Measurements from ENCODE around the gene APOBEC2. TPM values are rescaled to one million over a fixed set of nuclear protein-coding genes. Genes with fewer than 3 reads are reported as not detected.
A peak's percentile ranks its signal among the peaks of the same experiment; 100 is the strongest.

APOBEC2 gene
- total RNA-seq, 2 experiments from 2014 or later = not detected

DNA sequence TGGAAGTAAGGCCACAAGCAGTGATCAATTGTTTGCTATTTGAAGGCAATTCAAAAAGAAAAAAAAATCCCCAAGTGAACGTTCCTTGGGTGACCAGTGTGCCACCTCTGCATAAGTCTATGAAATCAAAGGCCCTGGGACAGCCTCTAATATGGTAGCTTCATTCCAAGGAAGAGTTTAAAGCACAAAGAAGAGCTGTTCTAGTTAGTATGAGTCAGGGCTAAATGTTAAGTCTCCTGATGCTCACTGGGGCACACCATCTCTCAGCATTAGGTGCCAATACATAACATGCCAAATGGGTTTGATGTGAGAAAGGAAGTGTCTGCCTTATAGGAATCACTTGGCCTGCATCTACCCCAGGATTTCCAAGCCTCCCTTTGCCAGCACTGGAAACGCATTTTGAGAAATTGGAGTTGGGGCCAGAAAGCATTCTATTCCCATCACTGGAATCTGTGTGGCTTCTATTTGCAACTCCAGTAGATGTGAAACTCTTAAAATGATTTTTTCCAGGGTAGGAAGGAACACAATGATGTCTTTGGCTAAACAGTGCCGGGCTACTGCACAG is 27.0 kb upstream of the APOBEC2 start:
- CTCF ChIA-PET = interaction anchor here (1.4 to 7.8 kb wide), 6 partner anchors 8 to 1161 kb away, joined by 3 to 82 read pairs (median 22); partner anchors contain the start of genes APOBEC2 and UNC5CL
- Mint-ChIP-seq H3K4me3 (no peak overlapping the region), H3K27ac (no peak overlapping the region), H3K9me3 (ENCODE audit: low read depth) (no peaks in the 10 kb centered on the region), H3K4me1 (peaks cover 19% of the 10 kb centered on the region), H3K27me3 (no peaks in the 10 kb centered on the region), H3K36me3 (no peaks in the 10 kb centered on the region)
- no peak for ATAC-seq
- no peak for DNase-seq

DNA sequence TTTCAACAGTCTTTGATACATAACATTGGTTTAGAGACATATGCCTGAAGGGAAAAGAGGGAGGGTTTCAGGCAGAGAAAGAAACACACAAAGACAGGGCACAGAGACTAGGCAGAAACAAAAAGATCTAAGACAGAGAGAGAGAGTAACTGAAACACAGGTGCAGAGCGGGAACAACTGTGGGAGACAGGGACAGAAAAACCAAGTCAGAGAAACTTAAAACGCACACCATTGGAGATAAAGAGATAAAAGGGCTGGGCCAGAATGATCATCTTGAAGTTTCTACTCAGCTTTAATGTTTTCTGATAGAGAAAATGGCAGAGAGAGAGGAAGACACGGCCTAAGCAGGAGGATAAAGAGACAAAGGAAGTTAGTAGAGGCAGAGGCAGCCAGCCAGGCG is 25.8 kb upstream of the APOBEC2 start:
- ATAC-seq (no peak), DNase-seq (no peak)
- Mint-ChIP-seq H3K27ac (peak overlapping the region; percentile 78), H3K36me3 (no peaks in the 10 kb centered on the region), H3K4me3 (peak overlapping the region; percentile 75), H3K9me3 (ENCODE audit: low read depth) (no peaks in the 10 kb centered on the region), H3K4me1 (peaks cover 19% of the 10 kb centered on the region), H3K27me3 (no peaks in the 10 kb centered on the region)
- CTCF ChIA-PET = interaction anchor here (0.6 to 7.8 kb wide), 24 partner anchors 9 to 1162 kb away, joined by 3 to 82 read pairs (median 8); partner anchors contain the start of genes APOBEC2, NFYA, OARD1 and UNC5CL

DNA sequence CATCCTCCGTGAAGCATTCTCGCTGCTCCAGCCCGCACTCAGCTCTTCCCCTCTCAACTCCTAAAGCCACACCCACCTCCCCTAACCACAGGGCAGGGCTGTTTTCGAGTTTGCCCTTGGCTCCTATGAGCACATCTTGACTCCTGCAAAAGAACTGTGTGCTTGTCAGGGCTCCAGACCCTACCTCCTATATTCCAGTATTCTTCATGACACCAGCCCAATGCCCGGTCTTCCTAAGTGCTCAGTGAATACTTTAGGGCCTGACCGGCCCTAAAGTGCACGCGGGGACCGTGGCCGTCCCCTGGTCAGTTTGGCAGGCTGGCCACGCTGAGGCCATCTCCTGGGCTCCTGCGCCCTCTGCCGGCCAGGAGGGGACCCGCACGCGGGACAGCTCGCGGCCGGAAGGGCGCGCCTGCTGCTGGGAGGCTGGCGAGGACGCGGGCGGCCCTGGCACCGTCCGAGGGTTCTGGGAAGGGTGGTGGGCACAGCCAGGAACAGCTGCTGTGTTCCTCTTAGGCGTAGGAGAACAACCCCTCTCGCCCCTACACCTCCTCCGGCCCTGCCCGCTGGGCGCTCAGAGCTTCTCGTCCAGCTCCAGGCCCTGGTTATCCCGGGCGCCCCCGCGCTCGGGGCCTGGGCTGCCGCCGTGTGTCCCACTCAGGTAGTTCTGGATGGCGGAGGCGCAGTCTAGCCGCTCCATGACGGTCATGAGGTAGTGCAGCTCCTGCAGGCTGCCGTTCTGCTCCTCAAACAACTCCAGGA is 25.0 kb upstream of the APOBEC2 start:
- Mint-ChIP-seq H3K36me3 (no peaks in the 10 kb centered on the region), H3K9me3 (ENCODE audit: low read depth) (no peaks in the 10 kb centered on the region), H3K4me3 (peak overlapping the region; percentile 75), H3K27ac (peak overlapping the region; percentile 78), H3K27me3 (no peaks in the 10 kb centered on the region), H3K4me1 (peaks cover 19% of the 10 kb centered on the region)
- CTCF ChIA-PET = interaction anchor here (0.7 to 7.8 kb wide), 34 partner anchors 10 to 1163 kb away, joined by 3 to 82 read pairs (median 6); partner anchors contain the start of genes APOBEC2, NFYA, OARD1 and TSPO2
- DNase-seq (peak; percentile 85), ATAC-seq (peak; percentile 94)

DNA sequence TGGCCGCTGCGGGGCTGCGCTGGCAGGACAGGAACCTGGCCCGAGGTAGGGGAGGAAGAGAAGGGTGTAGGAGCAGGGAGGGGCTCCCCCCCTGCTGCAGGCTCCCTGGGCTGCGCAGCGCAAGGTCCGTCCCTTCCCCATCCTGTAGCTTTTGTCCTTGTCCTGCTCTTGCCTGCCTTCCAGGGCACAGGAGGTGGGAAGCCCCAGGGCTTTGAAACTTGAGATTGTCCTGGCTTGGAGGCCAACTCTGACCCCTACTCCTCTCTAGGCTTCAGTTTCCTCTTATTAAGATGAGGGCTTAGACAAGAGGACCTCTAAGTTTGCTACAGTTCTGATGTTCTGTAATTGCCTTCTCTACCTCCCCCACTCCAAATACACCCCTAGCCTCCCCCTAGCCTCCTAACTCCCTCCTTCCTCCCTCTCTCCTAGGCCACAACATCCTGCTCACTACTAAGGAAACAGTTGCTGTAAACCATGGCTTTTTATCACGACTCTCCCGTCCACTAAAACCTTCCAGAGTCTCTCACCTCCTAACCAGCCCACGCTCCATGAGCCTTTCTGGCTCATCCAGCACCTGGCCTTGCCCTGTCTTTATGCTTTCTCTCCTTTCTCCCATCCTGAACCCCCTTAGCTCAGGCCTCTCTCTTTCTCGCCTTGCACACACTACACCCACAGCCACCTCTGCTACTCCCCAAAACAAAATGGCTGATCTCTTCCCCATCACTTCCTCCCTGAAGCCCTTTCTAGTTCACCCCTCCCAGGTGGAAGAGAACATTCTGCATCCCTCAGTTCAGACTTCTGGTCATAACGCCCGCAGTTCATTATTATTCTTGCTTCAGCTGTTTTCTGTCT is 24.2 kb upstream of the APOBEC2 start:
- H3K4me3 Mint-ChIP-seq = peak overlapping the region; percentile 75

DNA sequence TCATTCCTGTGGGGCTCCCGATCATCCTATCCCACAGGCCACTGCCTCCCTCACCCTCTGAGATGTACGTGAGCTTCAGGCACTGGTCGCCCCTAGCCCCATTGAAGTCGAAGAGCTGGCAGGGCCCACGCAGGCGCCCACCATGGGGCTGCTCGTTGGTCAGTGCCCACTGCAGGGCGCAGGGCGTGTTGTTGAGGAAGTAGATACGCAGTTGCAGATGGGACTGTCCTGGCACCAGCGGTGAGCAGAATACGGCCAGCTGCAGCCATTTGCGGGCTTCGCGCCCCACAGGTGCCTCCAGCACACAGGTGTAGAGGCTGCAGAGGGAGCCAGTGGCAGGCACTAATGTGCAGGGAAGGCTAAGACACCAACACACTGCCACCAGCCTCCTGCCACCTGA is 20.2 kb upstream of the APOBEC2 start:
- no peaks in the 10 kb centered on the region for H3K9me3 Mint-ChIP-seq (ENCODE audit: low read depth)
- H3K36me3 Mint-ChIP-seq = no peaks in the 10 kb centered on the region
- ATAC-seq = no peak
- no peak for DNase-seq
- no peaks in the 10 kb centered on the region for H3K27me3 Mint-ChIP-seq
- no peak overlapping the region for H3K4me3 Mint-ChIP-seq
- CTCF ChIA-PET = no interaction called here
- H3K4me1 Mint-ChIP-seq = peaks cover 10% of the 10 kb centered on the region
- H3K27ac Mint-ChIP-seq = no peak overlapping the region

More for the DNA sequence above, 24.2 kb upstream of the APOBEC2 start:
- H3K9me3 Mint-ChIP-seq (ENCODE audit: low read depth) = no peaks in the 10 kb centered on the region
- CTCF ChIA-PET = interaction anchor here (0.7 to 7.8 kb wide), 30 partner anchors 9 to 1163 kb away, joined by 3 to 82 read pairs (median 7); partner anchors contain the start of genes APOBEC2, NFYA, OARD1 and TSPO2
- peak; percentile 56 for ATAC-seq
- no peaks in the 10 kb centered on the region for H3K27me3 Mint-ChIP-seq
- DNase-seq = no peak
- H3K4me1 Mint-ChIP-seq = peaks cover 19% of the 10 kb centered on the region
- no peaks in the 10 kb centered on the region for H3K36me3 Mint-ChIP-seq
- H3K27ac Mint-ChIP-seq = peak overlapping the region; percentile 78

DNA sequence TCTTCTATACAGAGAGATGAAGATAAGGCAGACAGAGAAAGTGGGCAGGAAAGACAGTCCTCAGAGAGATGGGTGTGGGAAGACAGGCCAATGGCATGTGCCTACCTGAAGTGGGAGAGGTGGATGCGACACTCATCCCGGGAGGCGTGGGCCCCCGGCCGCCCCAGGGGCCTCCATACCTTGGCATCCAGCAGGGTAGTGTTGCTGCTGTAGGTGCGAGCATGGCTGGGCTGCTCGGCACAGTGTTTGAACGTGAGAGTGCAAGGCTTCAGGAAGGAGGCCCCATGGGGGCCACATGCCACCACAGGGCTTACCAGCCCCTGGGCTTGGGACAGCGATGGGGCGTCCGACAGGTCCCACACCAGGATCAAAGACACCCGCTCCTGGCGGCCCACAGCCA is 19.2 kb upstream of the APOBEC2 start:
- Mint-ChIP-seq H3K36me3 (no peaks in the 10 kb centered on the region), H3K27me3 (no peaks in the 10 kb centered on the region), H3K27ac (no peak overlapping the region), H3K4me3 (no peak overlapping the region), H3K4me1 (peaks cover 8% of the 10 kb centered on the region), H3K9me3 (ENCODE audit: low read depth) (no peaks in the 10 kb centered on the region)
- ATAC-seq (no peak), DNase-seq (no peak)
- CTCF ChIA-PET = no interaction called here

DNA sequence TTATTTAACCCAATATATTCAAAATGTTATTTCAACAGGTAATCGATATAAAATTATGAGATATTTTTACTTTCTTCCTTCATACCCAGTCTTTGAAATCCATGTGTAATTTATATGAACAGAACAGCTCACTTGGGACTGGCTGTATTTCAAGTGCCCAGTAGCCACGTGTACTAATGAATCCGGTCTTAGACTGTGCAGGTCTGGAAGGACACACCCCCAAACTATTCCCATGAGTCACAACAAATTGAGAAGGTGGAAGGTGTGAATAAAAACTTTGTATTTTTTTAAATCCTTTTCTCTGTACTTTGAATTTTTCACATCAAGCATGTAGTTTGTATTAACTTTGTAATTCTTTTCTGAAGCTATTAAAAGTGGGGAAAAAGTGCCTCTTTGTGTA is 16.8 kb upstream of the APOBEC2 start:
- no peaks in the 10 kb centered on the region for H3K36me3 Mint-ChIP-seq
- no peaks in the 10 kb centered on the region for H3K27me3 Mint-ChIP-seq
- ATAC-seq (no peak), DNase-seq (no peak)
- no peak overlapping the region for H3K4me3 Mint-ChIP-seq
- peaks cover 6% of the 10 kb centered on the region for H3K4me1 Mint-ChIP-seq
- CTCF ChIA-PET = interaction anchor here (0.6 to 6.1 kb wide), 7 partner anchors 8 to 146 kb away, joined by 3 to 82 read pairs (median 4); no protein-coding TSS in a partner anchor
- no peaks in the 10 kb centered on the region for H3K9me3 Mint-ChIP-seq (ENCODE audit: low read depth)
- no peak overlapping the region for H3K27ac Mint-ChIP-seq

DNA sequence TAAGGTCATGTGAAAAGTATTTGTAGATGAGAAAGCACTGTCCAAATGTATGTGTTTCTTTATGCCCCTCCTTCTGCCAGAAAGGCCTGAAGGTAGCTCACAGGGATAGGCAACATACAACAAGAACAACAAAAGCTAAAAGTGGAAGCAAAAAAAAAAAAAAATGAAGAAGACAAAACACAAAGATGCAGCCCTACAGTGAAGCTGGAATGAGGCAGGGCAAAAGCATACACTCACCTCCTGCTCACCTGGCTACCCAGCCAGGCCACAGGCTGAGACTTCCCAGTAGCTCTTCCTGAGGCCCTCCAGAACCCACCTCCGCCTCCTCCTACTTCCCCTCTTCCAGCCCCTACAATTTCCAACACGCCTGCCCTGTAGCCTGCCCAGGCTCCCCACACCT is 16.4 kb upstream of the APOBEC2 start:
- DNase-seq (no peak), ATAC-seq (no peak)
- Mint-ChIP-seq H3K4me1 (peaks cover 6% of the 10 kb centered on the region), H3K27ac (no peak overlapping the region), H3K36me3 (no peaks in the 10 kb centered on the region), H3K4me3 (no peak overlapping the region), H3K9me3 (ENCODE audit: low read depth) (no peaks in the 10 kb centered on the region), H3K27me3 (no peaks in the 10 kb centered on the region)
- CTCF ChIA-PET = interaction anchor here (0.6 to 6.1 kb wide), 7 partner anchors 8 to 146 kb away, joined by 3 to 82 read pairs (median 4); no protein-coding TSS in a partner anchor

DNA sequence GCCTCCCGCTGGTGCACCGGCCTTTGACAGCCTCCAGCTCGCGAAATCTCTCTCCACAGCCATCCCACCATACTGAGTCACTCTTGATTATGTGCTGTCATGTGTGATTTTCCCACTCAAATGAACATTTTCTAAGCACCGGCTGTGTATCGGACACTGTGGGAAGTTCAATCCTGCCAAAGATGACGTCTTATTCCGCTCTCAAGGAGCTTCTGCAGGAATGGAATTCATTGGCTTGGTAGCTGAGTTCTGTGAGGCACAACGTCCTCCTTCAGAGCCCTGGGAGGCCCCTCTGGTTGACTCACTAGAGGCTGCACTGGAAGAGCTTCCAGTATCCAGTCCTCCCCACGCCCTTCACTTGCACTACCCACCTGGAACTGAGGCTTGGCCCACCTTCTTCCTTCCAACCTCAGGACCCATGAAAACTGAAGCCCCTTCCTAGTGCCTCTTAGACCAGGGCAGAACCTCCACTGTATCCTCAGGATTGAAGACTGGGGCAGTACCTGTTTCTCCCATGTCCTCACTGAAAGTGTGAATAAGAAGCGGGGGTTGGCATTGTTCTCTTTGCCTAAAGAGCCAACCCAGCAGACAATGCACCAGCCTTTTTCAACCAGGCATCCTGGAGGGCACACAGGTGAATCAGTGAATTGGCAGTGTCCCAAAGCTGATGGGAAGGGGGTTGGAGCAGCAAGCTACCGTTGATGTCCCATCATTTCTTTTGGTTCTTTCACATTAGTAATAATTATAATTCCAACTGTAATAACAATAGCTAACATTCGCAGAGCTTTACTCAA is 15.7 kb upstream of the APOBEC2 start:
- Mint-ChIP-seq H3K4me1 (peaks cover 6% of the 10 kb centered on the region), H3K27ac (no peak overlapping the region), H3K36me3 (no peaks in the 10 kb centered on the region), H3K9me3 (ENCODE audit: low read depth) (no peaks in the 10 kb centered on the region), H3K4me3 (no peak overlapping the region), H3K27me3 (no peaks in the 10 kb centered on the region)
- CTCF ChIA-PET = interaction anchor here (1.1 to 6.1 kb wide), 6 partner anchors 8 to 145 kb away, joined by 3 to 82 read pairs (median 6); no protein-coding TSS in a partner anchor
- DNase-seq = no peak
- no peak for ATAC-seq

DNA sequence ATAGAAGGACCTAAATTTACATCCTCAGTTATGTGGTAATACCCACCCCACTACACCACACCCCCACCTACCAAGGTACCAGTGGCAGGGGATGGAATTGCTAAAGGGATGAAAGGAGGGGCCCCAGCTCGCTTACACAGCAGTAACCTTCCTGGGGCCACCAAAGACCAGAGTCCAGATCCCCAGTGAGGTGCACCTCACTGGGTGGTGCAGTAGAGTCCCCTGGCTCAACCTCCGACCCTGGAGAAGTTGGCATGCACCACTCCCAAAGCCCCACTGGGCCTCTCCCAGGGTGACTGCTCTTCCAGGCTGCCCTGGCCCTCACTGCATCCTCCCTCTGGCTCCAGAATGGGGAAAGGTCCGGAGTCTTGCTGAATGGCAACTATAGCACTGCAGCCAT is 14.8 kb upstream of the APOBEC2 start:
- Mint-ChIP-seq H3K27me3 (no peaks in the 10 kb centered on the region), H3K4me1 (peaks cover 6% of the 10 kb centered on the region), H3K27ac (no peak overlapping the region), H3K36me3 (no peaks in the 10 kb centered on the region), H3K9me3 (ENCODE audit: low read depth) (no peaks in the 10 kb centered on the region), H3K4me3 (no peak overlapping the region)
- no peak for ATAC-seq
- no peak for DNase-seq
- CTCF ChIA-PET = interaction anchor here (1.1 to 6.1 kb wide), 5 partner anchors 9 to 25 kb away, joined by 5 to 82 read pairs (median 9); no protein-coding TSS in a partner anchor

DNA sequence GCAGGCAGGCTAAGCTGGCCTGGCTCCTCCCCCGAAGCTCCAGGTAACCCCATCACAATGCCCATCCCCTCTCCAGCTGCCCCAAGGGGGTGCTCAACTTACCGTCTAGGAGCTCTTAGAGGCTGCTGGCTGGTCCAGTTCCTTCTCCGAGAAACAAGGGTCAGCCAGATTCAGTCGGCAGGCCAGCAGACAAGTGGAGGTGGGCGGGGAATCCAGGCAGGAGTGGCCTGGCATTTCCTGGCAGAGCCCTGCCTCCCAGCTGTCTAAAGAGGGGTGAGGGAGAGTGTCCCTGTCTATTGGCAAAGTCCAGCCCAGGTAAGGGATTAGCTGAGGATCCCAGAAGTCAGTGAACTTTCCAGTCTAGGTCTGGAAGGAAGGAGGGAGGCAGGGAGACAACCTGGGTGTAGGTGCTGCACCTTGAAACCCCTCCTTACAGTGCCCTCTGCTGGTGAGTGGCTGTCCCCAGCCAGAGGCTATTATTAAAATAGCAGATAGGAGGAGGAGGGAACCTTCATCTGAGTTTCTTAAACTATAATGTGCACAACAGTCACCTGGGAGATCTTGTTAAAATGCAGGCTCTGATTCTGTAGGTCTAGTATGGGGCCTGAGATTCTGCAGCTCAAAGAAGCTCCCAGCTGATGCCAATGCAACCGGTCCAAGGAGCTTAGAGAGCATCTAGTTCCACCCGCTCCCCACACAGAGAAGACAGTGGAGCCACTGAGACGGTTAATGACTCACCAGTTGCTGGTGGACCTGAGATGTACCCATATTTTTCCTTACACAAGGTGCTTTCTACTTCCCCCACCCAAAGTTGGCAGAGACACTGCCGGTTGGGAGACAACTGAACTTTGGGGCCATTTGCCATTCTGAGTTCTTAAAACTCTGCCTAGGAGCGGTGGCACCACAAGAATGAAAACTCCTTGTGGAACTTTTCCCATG is 13.7 kb upstream of the APOBEC2 start, which contains the start of gene UNC5CL:
Gene UNC5CL, minus strand, starts transcription at position 162 of the 939 bp plus-strand sequence. CDS start 4,147 bp downstream, outside the sequence.
- Mint-ChIP-seq H3K27me3 (no peaks in the 10 kb centered on the region), H3K36me3 (no peaks in the 10 kb centered on the region), H3K4me1 (peaks cover 6% of the 10 kb centered on the region), H3K27ac (no peak within 1 kb of the TSS), H3K4me3 (no peak within 1 kb of the TSS), H3K9me3 (ENCODE audit: low read depth) (no peaks in the 10 kb centered on the region)
- peak; percentile 77 for ATAC-seq
- peak; percentile 75 for DNase-seq
- CTCF ChIA-PET = interaction anchor here (0.7 to 6.1 kb wide), 11 partner anchors 11 to 185 kb away, joined by 3 to 82 read pairs (median 5); no protein-coding TSS in a partner anchor
